HG02885 (cell line): ENCODE results near the gene LYPD1.
"Not testable (repeated sequence)": the region's sequence is repeated elsewhere in the genome, so short reads cannot be mapped to it uniquely, and the experiment has no call there.

Source experiments
- ATAC-seq: cut with Tn5 transposase; IDR thresholded peaks from one replicate; pipeline ENCODE4 v1.9.1; 2021; ENCODE audit warnings: mild to moderate bottlenecking; ENCODE audit not compliant: unreplicated experiment, poor library complexity

LYPD1 gene, protein sequence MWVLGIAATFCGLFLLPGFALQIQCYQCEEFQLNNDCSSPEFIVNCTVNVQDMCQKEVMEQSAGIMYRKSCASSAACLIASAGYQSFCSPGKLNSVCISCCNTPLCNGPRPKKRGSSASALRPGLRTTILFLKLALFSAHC

DNA sequence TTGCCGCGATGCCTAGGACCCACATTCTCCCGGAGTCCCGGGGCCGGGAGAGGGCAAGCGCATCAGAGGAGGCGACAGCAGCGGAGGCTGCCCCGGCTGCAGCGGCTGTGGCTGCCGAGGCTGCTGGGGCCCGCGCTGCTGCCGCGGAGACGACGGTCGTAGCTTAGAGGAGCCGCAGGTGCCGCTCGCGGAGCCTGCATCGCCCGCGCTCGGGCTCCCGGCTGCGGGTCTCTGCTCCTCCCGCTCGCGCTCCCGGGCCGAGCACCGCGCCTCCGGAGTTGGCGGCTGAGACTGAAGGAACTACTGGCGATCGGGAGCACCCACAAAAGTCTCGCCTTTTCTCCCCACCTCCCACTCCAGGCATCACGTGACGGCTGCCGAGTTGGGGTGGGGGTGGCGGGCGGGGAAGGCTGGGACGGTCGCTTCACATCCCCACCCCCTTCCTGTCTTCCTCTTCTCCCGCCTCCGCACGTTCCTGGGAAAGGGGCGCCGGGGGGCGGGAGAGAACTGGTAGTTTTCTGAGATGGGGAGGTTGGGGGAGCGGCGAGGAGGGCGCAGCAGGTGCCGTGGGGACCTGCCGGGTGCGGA is at the start of gene LYPD1:
Gene LYPD1, minus strand, starts transcription at position 298 of the 588 bp plus-strand sequence. Its CDS starts 273 bp downstream, at position 25.
- ATAC-seq, result no peak

DNA sequence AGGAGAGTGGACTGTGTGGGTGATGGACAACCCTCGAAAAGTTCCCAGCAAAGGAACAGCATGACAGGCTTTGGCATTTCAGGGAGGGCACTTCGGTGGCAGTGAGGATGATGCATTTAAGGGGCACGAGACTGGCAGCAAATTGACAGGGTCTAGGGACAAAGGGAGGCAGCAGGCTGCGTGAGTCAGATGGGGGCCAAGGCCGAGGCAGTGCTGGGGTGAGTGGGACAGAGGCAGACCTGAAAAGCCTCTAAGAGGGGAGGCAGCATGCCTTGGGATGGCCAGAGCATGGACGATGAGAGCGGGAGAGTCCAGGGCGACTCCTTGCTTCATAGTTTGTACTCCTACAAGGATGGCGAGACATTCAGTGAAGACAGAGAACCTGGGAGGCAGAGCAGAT is 49.5 kb upstream of the LYPD1 start:
- ATAC-seq, result no peak

DNA sequence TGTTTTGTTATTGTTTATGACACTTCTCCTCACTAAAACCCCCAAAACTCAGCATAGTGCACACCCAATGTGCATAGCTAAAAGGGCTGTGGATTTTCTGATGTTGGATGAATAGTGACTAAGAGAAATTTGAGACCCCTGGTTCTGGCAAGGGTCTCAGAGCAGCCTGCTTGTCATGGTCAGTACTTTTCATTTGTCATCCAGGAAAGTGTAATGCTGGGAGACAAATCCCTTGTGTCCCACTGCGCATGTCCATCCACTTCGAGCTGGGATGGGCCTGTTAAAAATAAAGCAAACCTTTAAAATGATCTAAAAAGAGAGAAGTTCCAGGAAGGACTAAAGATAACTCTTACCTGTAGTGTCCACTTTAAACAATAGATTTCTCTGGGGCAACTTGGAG is 46.9 kb upstream of the LYPD1 start:
- no peak for ATAC-seq

DNA sequence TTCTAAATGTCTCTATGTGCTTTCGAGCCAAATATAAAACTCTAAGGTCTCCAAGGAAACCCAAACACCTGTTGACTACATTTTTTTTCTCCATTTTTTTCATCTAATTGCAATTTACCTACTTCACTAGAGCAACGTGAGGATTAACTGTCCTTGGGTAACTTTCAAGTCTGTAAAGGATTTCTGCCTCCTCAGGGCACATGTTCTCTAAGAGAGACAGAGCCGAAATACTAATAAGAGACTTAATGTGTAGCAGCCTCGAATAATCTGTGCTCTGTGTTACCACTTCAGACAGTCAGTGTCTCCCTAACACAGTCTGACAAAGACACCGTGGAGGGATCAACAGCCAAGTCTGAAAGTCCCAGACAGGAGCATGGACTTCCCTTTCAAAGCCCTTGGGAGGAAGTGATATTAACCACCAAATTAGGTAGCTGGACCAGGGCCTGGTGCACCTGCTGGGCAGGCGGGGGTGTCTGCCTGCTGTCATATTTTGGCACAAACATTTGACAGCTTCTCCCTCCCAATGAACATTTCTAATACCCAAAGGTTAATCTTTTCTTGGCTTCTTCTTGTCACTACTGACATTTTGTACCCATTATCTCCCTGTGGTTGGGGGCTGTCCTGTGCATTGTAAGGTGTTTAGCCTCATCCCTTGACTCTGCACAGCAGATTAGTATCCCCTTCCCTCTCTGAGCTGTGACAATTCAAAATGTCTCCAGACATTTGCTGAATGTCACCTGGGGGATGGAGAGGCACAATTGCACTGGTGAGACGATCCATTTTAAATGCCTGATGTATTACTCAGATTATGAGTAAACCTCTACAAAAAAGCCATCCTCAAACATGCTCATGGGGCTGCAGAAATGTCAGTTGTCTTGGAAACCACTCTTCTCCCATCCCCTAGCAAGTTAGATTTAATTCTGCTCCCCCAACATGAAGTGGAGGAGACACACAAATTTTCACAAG is 45.7 kb upstream of the LYPD1 start:
- no peak for ATAC-seq

DNA sequence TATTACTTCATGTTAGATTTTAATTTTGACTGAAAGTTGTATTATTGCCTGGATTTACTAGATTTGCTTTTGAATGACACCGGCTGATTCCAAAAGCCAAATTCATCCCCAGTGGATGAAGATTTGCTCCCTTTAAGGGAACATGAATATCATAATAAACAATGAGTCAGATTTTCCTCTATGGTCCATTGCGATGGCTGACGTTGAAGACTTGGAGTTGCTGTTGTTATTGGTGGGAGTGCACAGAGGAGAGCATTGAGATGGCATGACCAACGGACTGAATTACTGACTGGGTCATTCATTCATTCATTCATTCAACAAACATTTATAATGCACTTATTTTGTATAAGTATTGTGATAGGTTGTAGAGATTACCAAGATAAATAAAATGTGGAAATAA is 33.4 kb upstream of the LYPD1 start:
- ATAC-seq, result no peak

DNA sequence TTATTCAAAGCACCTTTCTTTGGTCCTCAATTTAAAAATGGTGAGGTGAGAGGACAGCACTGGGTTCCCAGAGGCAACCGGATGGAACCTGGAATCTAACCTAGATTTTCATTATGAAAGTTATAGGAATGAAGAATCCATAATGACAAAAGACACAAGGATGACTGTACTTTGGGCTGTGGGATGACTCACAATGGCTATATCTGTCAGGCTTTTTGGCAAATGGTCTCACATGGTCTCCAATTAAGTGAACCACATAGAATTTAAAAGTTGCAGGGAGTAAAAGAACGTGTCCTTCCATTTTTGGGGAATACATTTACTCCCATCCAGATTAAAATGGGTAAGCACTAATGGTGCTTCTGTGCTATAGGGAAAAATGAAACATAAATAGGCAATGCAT is 31.8 kb upstream of the LYPD1 start:
- no peak for ATAC-seq

DNA sequence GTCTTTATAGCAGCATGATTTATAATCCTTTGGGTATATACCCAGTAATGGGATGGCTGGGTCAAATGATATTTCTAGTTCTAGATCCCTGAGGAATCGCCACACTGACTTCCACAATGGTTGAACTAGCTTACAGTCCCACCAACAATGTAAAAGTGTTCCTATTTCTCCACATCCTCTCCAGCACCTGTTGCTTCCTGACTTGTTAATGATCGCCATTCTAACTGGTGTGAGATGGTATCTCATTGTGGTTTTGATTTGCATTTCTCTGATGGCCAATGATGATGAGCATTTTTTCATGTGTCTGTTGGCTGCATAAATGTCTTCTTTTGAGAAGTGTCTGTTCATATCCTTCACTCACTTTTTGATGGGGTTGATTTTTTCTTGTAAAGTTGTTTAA is 29.8 kb upstream of the LYPD1 start:
- ATAC-seq, result not testable (repeated sequence)

DNA sequence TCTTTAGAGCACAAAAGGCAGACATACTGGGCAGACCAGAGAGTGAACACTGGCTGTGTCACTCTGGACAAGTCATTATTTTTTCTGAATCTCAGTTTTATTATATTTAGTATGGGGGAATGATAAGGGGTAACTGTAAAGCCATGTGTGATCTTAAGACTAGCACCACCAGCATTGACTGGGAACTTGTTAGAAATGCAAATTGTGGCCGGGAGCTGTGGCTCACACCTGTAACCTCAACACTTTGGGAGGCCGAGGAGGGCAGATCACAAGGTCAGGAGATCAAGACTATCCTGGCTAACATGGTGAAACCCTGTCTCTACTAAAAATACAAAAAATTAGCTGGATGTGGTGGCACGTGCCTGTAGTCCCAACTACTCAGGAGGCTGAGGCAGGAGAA is 28.3 kb upstream of the LYPD1 start:
- not testable (repeated sequence) for ATAC-seq

DNA sequence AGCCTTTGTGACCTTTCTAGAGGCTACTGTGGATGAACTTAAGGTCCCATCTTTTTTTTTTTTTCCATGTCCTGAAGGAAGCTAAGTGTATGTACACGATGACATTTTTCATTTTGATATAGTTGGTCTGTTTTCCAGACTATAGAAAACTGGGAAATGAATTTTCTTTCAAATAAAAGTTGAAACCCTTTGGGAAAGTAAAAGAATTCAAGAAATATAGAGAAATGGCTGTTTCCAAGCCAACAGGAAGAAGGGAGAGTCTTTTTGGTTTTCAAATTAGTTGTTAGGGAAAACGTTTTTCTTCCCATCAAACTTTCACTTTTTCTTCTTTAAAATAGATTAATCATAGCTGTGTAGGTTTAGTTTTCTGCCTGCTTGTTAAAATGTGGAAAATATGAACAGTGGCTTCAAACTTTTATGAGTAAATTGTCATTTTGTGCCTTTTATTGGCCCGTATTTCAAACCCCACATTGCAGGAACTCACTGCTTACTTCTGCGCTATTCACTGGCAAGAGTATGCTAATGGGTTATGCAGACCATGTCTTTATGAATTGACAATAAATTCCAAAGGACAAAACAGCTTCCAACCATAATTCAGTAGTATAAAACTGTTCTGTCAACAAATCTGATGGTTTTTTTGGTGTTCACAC is 27.7 kb upstream of the LYPD1 start:
- no peak for ATAC-seq

DNA sequence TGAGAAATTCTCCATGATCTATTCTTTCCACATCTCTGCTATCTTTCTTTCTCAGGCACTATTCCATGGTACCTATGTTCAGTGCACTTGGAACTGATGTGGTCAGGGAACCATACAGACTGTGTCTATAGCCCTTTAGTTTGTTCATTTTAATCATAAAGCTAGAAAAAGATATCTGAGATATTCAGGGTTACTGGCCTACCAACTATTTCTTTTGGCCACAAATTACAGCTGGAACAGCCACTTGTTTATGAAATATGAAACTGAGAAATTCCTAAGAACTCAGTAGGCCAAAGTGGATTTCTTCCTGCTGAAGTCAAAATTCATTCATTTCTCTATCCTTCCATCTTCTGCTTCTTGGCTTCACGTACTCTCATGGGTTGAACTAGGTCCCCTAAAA is 22.8 kb upstream of the LYPD1 start:
- no peak for ATAC-seq

DNA sequence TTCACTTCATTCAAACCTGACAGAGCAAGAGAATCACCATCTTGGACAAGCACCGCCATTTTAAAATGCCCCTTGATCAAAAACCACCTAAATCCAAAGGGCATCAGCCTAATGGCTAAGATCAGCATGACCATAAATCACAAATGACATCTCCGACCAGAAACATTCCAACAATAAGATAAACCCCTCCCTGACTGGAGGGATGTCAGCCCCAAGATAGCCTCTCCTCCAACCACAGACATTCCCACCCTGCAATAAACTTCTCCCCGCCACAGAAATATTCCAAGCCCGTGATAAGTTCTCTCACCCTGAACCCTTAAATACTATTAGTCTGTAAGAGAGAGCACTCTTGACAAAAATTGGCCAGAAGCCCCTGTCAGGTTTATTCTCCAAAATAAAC is 21.6 kb upstream of the LYPD1 start:
- no peak for ATAC-seq

DNA sequence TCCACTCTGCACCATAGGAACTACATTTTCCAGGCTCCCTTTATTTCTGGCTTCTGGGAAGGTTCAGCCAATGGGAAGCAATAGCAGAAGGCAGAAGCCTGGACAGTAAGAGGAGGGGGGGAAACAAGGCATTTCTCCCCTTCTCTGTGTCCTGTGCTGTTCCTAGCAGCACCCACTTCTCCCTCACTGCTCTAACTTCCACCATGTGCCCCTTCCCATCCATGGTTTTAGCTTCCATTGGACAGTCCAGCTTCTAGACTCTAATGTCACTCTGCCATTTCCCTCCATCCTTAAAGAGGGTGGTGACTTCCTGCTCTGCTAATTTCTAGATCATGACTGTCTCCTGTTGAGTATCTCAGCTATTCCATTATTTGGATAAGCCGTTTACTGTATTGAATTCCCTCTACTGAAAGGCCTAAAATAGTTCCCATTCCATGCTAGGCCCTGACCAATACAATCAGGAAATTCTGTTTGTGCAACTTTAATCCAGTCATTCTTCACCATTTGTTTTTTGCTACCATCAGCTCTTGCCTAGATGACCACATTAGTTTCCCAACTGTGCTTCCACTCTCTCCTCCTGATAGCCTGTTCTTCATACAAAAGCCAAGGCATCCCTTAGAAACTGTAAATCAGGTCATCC is 20.8 kb upstream of the LYPD1 start:
- ATAC-seq, result no peak

DNA sequence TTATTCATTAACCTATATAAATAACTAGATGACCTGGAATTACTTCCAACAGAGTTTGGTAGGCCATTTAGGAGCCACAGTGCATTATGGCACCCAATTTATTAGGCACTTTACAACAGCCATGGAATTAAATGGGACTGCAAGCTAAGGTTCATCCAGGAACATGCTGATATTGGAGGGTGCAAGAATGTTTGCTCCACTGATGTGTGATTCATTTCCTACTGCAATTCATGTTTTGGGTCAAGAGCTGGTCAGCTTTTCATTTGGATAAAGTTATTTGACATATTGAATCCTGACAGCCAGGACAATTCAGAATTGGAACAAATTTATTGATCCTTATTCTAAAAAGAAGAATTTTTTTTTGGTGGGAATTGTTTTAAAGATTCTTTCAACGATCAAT is 11.8 kb upstream of the LYPD1 start:
- ATAC-seq, result no peak

DNA sequence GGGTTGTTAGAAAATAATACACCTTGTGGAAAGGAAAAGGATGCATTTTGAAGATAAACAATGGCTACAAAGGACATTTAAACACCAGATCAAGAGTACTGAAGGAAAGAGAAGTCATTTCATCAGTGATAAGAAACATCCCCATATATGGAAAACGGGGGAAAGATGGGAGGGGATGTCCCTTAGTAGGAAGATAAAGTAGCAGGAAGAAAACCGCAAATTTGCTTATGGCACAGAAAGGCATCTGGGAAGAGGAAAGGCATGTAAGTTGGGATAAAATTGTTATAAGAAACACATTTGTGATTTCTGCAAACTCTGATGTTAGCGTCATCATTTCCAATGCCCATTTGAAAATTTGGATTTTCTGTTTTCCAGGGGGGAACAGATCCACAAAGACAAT is 10.5 kb upstream of the LYPD1 start:
- ATAC-seq, result no peak

DNA sequence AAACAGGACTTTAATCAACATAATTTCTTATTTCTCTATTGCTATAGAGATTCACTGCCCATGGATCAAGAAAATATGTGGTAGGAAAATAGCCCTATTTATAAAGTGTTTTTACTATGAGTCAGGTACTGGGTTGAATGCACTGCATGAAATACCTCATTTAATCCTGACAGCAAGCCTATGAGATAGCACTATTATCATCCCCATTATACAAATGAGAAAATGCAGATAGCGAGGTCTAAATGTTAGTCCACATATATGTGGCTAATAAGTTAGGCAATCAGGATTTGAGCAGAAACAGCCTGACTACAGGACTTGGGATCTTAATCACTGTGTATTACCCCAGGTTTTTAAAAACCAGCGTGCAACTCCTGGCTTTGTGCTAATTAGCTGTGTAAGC is 8.5 kb upstream of the LYPD1 start:
- no peak for ATAC-seq

DNA sequence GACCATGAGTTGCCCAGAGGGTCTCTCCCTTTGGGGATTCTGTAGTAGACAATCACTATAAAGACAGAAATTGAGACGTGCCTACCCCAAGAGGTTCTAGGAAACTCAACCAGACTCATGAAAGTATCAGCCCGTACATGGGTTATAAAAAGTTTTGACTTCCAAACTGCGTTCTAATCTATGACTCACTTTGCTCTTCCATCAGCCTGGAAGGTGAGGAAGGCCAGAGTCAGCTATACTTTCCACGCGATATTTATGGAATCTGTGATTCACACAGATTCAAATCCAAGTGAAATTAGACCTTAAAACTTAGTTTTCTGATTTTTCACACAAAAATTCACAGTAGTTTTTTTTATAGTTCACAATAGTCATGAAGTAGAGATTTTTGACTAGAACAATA is 7.7 kb upstream of the LYPD1 start:
- no peak for ATAC-seq

DNA sequence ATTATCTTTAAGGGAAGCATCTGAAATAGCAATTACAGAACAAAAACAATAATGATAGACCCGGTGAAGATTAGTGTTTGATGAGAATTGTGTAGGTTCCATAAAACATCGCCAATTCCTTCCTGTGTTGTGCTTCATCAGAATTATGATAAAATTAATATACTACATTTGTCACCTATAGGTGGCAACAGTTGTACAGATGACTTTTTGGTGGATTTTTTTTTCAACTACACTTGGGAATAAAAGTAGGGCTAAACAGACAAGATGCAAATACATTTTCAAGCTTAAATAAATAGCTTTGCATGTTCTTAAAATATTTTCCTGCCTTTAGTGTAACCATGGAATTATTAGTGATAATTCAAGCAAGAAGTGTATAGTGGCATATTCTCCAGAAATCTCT is 7.0 kb upstream of the LYPD1 start:
- ATAC-seq, result no peak

DNA sequence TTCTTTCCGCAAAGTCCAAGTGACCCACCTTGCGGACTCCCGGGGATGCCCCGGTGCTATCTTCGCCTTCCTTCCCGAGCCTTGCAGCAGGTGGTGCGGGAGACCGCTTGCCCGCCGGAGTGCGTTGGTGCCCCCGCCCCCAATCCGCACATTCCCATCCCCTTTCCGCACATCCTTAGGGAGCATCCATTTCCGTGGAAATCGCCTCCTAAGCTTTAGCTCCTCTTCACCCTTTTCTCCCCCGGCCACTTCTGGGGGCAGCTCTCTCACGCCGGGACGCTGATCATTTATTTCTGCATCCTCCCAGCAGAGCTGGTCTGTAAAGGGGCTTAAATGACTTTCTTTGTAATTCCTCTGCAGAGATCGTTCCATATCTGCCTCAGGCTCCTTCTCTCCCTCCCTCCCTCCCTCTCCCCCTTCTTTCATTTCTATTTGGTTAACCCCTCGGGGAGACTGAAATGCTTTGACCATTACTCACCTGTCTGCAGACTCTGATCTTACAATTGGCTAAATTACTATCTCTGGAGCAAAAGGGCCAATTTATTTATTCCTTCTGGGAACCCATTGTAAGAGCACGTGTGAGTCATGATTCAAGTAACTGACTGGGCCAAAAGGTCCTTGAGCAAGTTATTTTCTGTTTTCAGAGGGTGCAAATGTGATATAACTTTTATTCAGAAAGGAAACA is 1.3 kb upstream of the LYPD1 start:
- ATAC-seq, result no peak

DNA sequence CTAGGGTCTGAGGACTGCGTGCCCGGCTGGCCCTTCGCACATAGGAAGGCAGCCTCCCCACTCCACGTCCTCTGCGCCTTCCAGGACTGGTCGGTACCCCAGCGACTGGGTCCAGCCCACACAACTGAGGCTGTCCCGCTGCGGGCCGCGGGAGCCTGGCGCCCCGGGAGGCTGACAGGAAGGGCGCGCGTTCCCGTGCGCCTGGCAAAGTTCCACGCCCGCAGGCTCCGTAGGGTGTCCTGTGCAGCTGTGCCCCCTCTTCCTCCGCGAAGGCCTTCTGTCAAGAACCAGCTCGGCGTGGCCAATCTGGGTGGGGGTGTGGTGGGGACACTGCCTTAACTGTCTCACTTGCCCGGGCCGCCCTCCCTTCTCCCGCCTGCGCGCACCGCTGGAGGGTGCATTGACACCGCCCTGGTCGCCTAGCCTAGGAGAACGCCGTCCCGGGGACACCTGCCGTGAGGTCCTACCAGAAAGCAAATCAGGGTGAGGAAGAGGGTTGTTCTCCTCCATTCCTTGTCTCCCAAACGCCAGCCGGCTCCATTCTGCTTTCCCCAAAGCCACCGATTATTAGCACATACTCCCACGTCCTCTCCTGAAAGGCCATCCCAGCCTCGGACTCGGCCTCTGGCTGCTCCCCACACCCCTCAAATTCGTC is 618 bp upstream of the LYPD1 start:
- ATAC-seq, result no peak
